Measurements from ENCODE around the gene GMPPA.

GMPPA gene

GRCh38 chr2:219553463-219553963 is 54.8 kb downstream of the GMPPA start:
- in situ Hi-C loops (cut with HindIII; ENCODE audit: low sequenced_read_pairs): no loop called here

- in situ Hi-C loops (cut with HindIII; ENCODE audit: low sequenced_read_pairs): no loop called here
These were observed 55.7 kb downstream of the GMPPA start for GRCh38 chr2:219554350-219554749.

- in situ Hi-C loops (cut with HindIII; ENCODE audit: low sequenced_read_pairs): no loop called here
These were observed 57.3 kb downstream of the GMPPA start for GRCh38 chr2:219555956-219556355.

- in situ Hi-C loops (cut with HindIII; ENCODE audit: low sequenced_read_pairs): no loop called here
These were observed 57.7 kb downstream of the GMPPA start for GRCh38 chr2:219556413-219556812.
